Activated CD8-positive, alpha-beta memory T cell treated with anti-CD3 and anti-CD28 coated beads, Interleukin-2, amount 10 ng/mL, durations not matched to agents 7 days and 5 days (primary cell): ENCODE data around the gene CHFR. TPM values are rescaled to one million over a fixed set of nuclear protein-coding genes. Genes with fewer than 3 reads are reported as not detected.
"Not testable (repeated sequence)": the region's sequence is repeated elsewhere in the genome, so short reads cannot be mapped to it uniquely, and the experiment has no call there.

Source experiments
- ATAC-seq: fragments of 150-1000 bp; cut with Tn5 transposase; one replicate; pipeline ENCODE4 v1.10.0; 2021; ENCODE audit warnings: moderate library complexity
- CTCF ChIA-PET: fragments of 350-600 bp; sonication (Branson Sonifier 250); formaldehyde crosslinking; loops from one replicate; lab custom pipeline; 2021; ENCODE audit warnings: antibody characterized with exemption; lab: Charles Lee
- DNase-seq: peaks from one replicate; pipeline ENCODE4 v3.0.0-alpha.2; 2020
- H3K27ac Mint-ChIP-seq: one replicate; pipeline ENCODE4 v1.8.0; 2021; ENCODE audit warnings: mild to moderate bottlenecking, mixed read lengths
- H3K27me3 Mint-ChIP-seq: one replicate; pipeline ENCODE4 v1.8.0; 2021; ENCODE audit warnings: mixed read lengths
- H3K36me3 Mint-ChIP-seq: one replicate; pipeline ENCODE4 v1.8.0; 2021; ENCODE audit warnings: mild to moderate bottlenecking, mixed read lengths
- H3K4me1 Mint-ChIP-seq: one replicate; pipeline ENCODE4 v1.8.0; 2021; ENCODE audit warnings: mixed read lengths
- H3K4me3 Mint-ChIP-seq: one replicate; pipeline ENCODE4 v1.8.0; 2021; ENCODE audit warnings: mild to moderate bottlenecking, moderate library complexity, mixed read lengths
- H3K9me3 Mint-ChIP-seq: one replicate; pipeline ENCODE4 v1.8.0; 2022; ENCODE audit warnings: low read depth, mixed read lengths
- total RNA-seq, 2 experiments: library from RNA; stranded (reverse); gene quantifications; one replicate each; pipeline ENCODE4 v1.2.3, GENCODE V29; 2021

Gene CHFR
- total RNA-seq, 2 experiments from 2014 or later = 87.7 to 89.7 TPM

- H3K9me3 Mint-ChIP-seq, ATAC-seq, CTCF ChIA-PET, H3K27me3 Mint-ChIP-seq, H3K27ac Mint-ChIP-seq, DNase-seq, H3K4me1 Mint-ChIP-seq, H3K4me3 Mint-ChIP-seq: not testable (repeated sequence)
- H3K36me3 Mint-ChIP-seq = peaks cover 49% of the 10 kb centered on the region
Observed at GRCh38 chr12:132844681-132845080, 42.7 kb downstream of the CHFR start.

DNA sequence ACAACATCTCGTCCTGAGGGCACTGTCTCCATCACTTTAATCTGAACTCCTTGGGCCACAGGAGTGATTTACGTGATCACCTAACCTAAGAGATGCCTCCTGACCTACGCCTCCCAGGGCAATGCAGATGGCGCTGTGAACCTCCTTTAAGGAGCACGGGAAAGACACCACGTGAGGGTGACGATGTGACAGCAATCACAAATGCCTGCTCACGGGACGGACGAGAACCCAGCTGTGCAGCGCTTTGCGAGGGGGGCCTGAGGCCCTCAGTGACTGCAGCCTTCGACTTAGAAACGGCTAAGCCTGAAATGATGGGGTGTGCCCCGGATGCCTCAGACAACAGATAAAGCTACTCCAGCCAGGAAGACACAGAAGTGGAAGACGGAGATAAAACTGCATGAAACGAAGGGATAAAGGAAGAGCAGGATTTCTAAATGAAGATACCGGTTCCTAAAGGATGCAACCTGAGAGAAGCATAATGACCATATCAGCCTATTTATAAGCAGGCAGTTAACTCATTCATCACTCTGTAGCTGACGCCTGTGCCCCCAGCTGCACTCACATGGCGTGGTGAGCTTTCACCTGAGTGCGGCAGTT, 44.9 kb downstream of the CHFR start:
- DNase-seq (no peak), ATAC-seq (no peak)
- H3K4me1 Mint-ChIP-seq = no peaks in the 10 kb centered on the region
- H3K36me3 Mint-ChIP-seq = peaks cover 53% of the 10 kb centered on the region
- peak overlapping the region; percentile 56 for H3K27ac Mint-ChIP-seq
- no peak overlapping the region for H3K4me3 Mint-ChIP-seq
- CTCF ChIA-PET = no interaction called here
- H3K9me3 Mint-ChIP-seq = no peaks in the 10 kb centered on the region
- H3K27me3 Mint-ChIP-seq = no peaks in the 10 kb centered on the region

DNA sequence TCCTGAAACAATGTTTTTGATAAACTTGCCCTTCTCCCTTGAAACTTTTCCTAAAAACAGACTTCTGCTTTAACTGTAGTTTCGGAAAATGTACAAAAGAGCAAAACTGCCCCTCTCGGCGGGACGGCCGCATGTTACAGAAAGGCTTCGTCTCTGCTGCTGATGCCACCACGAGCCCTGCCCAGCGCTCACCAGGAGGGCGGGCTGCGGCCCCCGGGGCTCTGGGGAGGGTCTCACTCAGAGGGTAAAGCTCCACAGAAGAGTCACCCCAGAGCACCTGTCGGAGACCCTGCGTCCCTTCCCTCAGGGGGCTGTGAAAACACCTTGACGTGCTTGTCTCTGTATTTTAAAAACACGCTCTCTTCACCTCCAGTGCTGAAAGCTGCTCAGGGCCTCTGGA, 46.3 kb downstream of the CHFR start:
- no peaks in the 10 kb centered on the region for H3K9me3 Mint-ChIP-seq
- DNase-seq (no peak), ATAC-seq (no peak)
- peaks cover 47% of the 10 kb centered on the region for H3K36me3 Mint-ChIP-seq
- H3K4me1 Mint-ChIP-seq = peaks cover 10% of the 10 kb centered on the region
- no peaks in the 10 kb centered on the region for H3K27me3 Mint-ChIP-seq
- H3K4me3 Mint-ChIP-seq = no peak overlapping the region
- CTCF ChIA-PET = no interaction called here
- no peak overlapping the region for H3K27ac Mint-ChIP-seq

DNA sequence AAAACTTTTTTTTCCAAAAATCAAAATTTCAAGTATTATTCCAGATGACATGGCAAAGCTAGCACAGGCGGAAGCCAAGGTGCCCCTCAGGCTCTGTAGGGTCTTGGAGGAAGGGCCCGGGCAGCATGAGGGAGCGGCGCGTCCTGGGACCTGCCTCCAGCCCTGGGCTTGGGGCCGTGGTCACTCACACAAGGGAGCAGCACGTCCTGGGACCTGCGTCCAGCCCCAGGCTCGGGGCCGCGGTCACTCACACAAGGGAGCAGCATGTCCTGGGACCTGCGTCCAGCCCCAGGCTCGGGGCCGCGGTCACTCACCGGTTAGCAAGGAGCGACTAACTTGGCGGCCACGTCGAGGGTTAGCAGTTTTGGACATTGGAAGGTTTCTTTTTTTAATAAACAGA, 46.9 kb downstream of the CHFR start:
- peaks cover 42% of the 10 kb centered on the region for H3K36me3 Mint-ChIP-seq
- ATAC-seq (no peak), DNase-seq (no peak)
- CTCF ChIA-PET = no interaction called here
- no peaks in the 10 kb centered on the region for H3K27me3 Mint-ChIP-seq
- no peak overlapping the region for H3K4me3 Mint-ChIP-seq
- H3K4me1 Mint-ChIP-seq = peaks cover 11% of the 10 kb centered on the region
- no peak overlapping the region for H3K27ac Mint-ChIP-seq
- H3K9me3 Mint-ChIP-seq = no peaks in the 10 kb centered on the region

GRCh38 chr12:132839558-132840235, 47.7 kb downstream of the CHFR start:
- CTCF ChIA-PET = no interaction called here
- no peak overlapping the region for H3K27ac Mint-ChIP-seq
- no peak for ATAC-seq

DNA sequence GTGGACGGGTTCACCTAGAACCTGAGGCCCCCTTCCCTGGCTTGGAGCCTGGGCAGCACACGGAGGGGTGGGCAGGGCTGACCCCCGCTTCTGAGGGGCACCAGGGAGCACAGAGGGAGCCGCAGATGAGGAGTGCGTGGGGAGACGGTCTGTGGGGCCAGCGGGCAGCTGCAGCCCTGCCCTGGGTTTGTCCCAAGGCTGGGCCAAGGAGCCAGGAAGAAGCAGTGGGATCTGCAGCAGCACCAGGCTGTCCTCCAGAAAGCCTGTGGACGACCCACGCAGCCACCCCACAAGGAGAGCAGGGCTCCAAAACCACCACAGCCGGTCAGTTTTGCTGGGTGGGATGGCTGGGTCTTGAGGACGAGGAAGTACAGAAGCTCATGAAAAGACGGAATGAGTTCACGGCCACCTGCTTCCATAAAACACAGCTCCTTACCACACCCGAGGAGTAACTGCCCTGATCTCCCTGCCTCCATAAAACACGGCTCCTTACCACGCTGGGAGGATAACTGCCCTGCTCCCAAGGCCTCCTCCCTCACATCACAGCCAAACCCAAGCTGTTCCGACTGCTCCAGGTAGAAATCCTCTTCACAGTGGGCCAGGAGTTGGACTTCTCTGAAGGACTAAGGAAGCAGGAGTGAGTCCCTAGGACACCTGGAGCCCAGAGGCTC, 48.9 kb downstream of the CHFR start:
- Mint-ChIP-seq H3K9me3 (no peaks in the 10 kb centered on the region), H3K27ac (no peak overlapping the region), H3K4me1 (peaks cover 31% of the 10 kb centered on the region), H3K36me3 (peaks cover 45% of the 10 kb centered on the region), H3K27me3 (no peaks in the 10 kb centered on the region), H3K4me3 (no peak overlapping the region)
- CTCF ChIA-PET = no interaction called here
- no peak for ATAC-seq
- no peak for DNase-seq

More at GRCh38 chr12:132839558-132840235, 47.7 kb downstream of the CHFR start:
- no peak overlapping the region for H3K4me3 Mint-ChIP-seq
- H3K9me3 Mint-ChIP-seq = no peaks in the 10 kb centered on the region
- no peak for DNase-seq
- H3K4me1 Mint-ChIP-seq = peaks cover 20% of the 10 kb centered on the region
- peaks cover 44% of the 10 kb centered on the region for H3K36me3 Mint-ChIP-seq
- H3K27me3 Mint-ChIP-seq = no peaks in the 10 kb centered on the region

GRCh38 chr12:132837693-132838409, 49.6 kb downstream of the CHFR start:
- H3K36me3 Mint-ChIP-seq = peaks cover 46% of the 10 kb centered on the region
- ATAC-seq (no peak), DNase-seq (no peak)
- H3K4me3 Mint-ChIP-seq = no peak overlapping the region
- H3K27ac Mint-ChIP-seq = no peak overlapping the region
- H3K27me3 Mint-ChIP-seq = no peaks in the 10 kb centered on the region
- peaks cover 37% of the 10 kb centered on the region for H3K4me1 Mint-ChIP-seq
- H3K9me3 Mint-ChIP-seq = no peaks in the 10 kb centered on the region
- CTCF ChIA-PET = no interaction called here

DNA sequence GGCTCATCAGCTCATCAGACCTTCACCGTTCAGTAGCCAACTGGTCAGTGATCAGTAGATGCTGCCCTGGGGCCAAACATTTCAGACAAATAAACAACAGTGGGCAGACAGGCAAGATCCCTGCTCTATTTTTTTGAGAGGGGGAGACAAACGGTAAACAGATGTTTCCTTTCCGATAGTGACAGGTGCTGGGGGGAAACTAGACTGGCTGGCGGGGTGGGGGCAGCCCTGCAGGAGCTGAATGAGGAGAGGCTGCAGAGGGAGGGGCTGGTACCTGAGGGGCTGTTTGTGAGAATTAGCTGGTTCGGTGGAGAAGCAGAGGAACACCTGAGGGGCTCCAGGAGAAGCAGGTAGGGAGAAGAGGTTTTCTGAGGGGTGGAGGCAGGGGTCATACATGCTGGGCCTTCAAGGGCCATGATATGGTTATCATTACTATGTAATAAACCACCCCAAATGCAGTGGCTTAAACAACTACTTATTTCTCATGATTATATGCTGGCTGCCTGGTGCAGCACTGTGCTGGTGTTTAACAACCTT, 50.5 kb downstream of the CHFR start:
- H3K27ac Mint-ChIP-seq = peak overlapping the region; percentile 63
- H3K36me3 Mint-ChIP-seq = peaks cover 44% of the 10 kb centered on the region
- no peaks in the 10 kb centered on the region for H3K27me3 Mint-ChIP-seq

GRCh38 chr12:132836230-132836629, 51.2 kb downstream of the CHFR start:
- CTCF ChIA-PET, ATAC-seq, H3K27me3 Mint-ChIP-seq, H3K9me3 Mint-ChIP-seq, DNase-seq: not testable (repeated sequence)
- Mint-ChIP-seq H3K27ac (peak overlapping the region; percentile 63), H3K36me3 (peaks cover 40% of the 10 kb centered on the region), H3K4me1 (peaks cover 40% of the 10 kb centered on the region), H3K4me3 (peak overlapping the region; percentile 58)

More for the DNA sequence above, 50.5 kb downstream of the CHFR start:
- no peaks in the 10 kb centered on the region for H3K9me3 Mint-ChIP-seq
- H3K4me1 Mint-ChIP-seq = peaks cover 40% of the 10 kb centered on the region
- ATAC-seq (no peak), DNase-seq (no peak)
- CTCF ChIA-PET = no interaction called here
- H3K4me3 Mint-ChIP-seq = peak overlapping the region; percentile 58

DNA sequence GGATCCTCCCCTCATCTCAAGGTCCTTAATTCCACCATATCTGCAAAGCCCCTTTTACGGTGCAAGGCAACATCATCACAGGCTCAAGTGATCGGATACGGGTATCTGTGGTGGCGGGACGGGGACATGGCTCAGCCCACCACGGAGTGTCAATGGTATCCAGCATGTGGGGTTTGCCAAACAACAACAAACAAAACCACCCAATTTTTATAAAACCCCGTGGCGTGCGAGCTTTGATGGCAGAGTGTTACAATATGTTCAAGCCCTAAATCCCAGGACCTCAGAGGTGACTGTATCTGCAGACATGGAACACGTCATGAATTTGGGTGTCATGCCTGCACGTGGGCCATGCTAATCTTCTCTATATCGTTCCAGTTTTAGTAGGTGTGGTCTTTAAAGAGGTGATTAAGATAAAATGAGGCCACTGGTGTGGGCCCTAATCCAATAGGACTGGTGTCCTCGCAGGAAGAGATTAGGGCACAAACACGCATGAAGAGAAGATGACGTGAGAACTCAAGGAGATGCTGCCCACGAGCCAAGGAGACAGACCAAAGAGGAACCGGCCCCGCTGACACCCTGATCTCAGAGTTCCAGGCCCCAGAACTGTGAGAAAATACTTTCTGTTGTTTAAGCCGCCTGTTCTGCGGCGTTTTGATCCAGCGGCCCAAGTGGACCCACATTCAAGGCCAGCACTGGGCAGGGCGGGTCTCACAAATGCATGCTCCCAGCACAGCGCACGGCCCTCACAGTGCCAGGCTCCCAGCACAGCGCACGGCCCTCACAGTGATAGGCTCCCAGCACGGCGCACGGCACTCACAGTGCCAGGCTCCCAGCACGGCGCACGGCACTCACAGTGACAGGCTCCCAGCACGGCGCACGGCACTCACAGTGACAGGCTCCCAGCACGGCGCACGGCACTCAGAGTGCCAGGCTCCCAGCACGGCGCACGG, 52.1 kb downstream of the CHFR start:
- H3K4me3 Mint-ChIP-seq = peak overlapping the region; percentile 64
- H3K27ac Mint-ChIP-seq = peak overlapping the region; percentile 94
- peaks cover 37% of the 10 kb centered on the region for H3K36me3 Mint-ChIP-seq
- H3K4me1 Mint-ChIP-seq = peaks cover 40% of the 10 kb centered on the region
- no peaks in the 10 kb centered on the region for H3K27me3 Mint-ChIP-seq
- DNase-seq (no peak), ATAC-seq (no peak)
- CTCF ChIA-PET = interaction anchor here (1.0 to 2.1 kb wide), 2 partner anchors 37 to 69 kb away, joined by 7 to 19 read pairs; no protein-coding TSS in a partner anchor
- H3K9me3 Mint-ChIP-seq = no peaks in the 10 kb centered on the region

GRCh38 chr12:132834181-132834711, 53.2 kb downstream of the CHFR start:
- ATAC-seq (peak; percentile 88), DNase-seq (peak; percentile 83)
- Mint-ChIP-seq H3K27ac (peak overlapping the region; percentile 94), H3K9me3 (no peaks in the 10 kb centered on the region), H3K4me3 (peak overlapping the region; percentile 64), H3K36me3 (peaks cover 33% of the 10 kb centered on the region), H3K4me1 (peaks cover 46% of the 10 kb centered on the region), H3K27me3 (no peaks in the 10 kb centered on the region)
- CTCF ChIA-PET = interaction anchor here (0.7 to 2.1 kb wide), 5 partner anchors 12 to 73 kb away, joined by 3 to 19 read pairs (median 3); no protein-coding TSS in a partner anchor

DNA sequence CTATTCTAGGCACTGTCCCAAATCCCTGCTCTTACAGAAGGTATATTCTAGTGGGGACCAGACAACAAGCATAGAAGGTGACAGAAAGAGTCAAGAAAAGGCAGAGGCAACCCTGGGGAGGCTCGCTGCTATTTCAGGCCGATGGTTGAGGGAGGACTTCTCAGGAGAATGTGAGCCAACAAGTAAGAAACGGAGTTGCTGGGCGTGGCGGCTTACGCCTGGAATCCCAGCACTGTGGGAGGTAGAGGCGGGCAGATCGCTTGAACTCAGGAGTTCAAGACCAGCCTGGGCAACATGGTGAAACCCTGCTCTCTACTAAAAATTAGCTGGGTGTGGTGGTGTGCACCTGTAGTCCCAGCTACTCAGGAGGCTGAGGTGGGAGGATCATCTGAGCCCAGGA, 54.1 kb downstream of the CHFR start:
- Mint-ChIP-seq H3K36me3 (peaks cover 26% of the 10 kb centered on the region), H3K27me3 (no peaks in the 10 kb centered on the region), H3K27ac (peak overlapping the region; percentile 94), H3K4me1 (peaks cover 48% of the 10 kb centered on the region), H3K4me3 (no peak overlapping the region), H3K9me3 (no peaks in the 10 kb centered on the region)
- DNase-seq = no peak
- ATAC-seq = no peak
- CTCF ChIA-PET = interaction anchor here (1.2 to 2.1 kb wide), 3 partner anchors 65 to 71 kb away, joined by 3 to 19 read pairs (median 4); no protein-coding TSS in a partner anchor
